ENCODE data around the gene TDRD10.
"Not testable (repeated sequence)": the region's sequence is repeated elsewhere in the genome, so short reads cannot be mapped to it uniquely, and the experiment has no call there.

Gene TDRD10

GRCh38 chr1:154481053-154481452 lies 21.0 kb upstream of the TDRD10 start:
- DNase-seq: no peak

- no peak for DNase-seq
Observed at GRCh38 chr1:154483941-154484803, 17.8 kb upstream of the TDRD10 start.

GRCh38 chr1:154485106-154485505 lies 16.9 kb upstream of the TDRD10 start:
- DNase-seq: no peak

GRCh38 chr1:154485910-154486496 lies 16.0 kb upstream of the TDRD10 start:
- DNase-seq: no peak

- not testable (repeated sequence) for DNase-seq
Observed at GRCh38 chr1:154486756-154487155, 15.3 kb upstream of the TDRD10 start.

- DNase-seq: no peak
Observed at GRCh38 chr1:154488922-154489321, 13.1 kb upstream of the TDRD10 start.

GRCh38 chr1:154489695-154490274 lies 12.2 kb upstream of the TDRD10 start:
- no peak for DNase-seq

GRCh38 chr1:154490317-154490716 lies 11.7 kb upstream of the TDRD10 start:
- no peak for DNase-seq

- DNase-seq: no peak
Observed at GRCh38 chr1:154492115-154492514, 9.9 kb upstream of the TDRD10 start.

GRCh38 chr1:154493276-154493675 lies 8.7 kb upstream of the TDRD10 start:
- no peak for DNase-seq

- no peak for DNase-seq
Observed at GRCh38 chr1:154495496-154496273, 6.3 kb upstream of the TDRD10 start.

GRCh38 chr1:154496383-154496782 lies 5.6 kb upstream of the TDRD10 start:
- no peak for DNase-seq

- no peak for DNase-seq
Observed at GRCh38 chr1:154497026-154497806, 4.8 kb upstream of the TDRD10 start.

- DNase-seq: no peak
Observed at GRCh38 chr1:154499446-154499845, 2.6 kb upstream of the TDRD10 start.

- DNase-seq: no peak
Observed at GRCh38 chr1:154500533-154500932, 1.5 kb upstream of the TDRD10 start.

- DNase-seq: no peak
Observed at GRCh38 chr1:154501423-154502065, 475 bp upstream of the TDRD10 start.

GRCh38 chr1:154502744-154503115 lies 711 bp downstream of the TDRD10 start:
- DNase-seq: no peak

GRCh38 chr1:154503898-154504297 lies 1.9 kb downstream of the TDRD10 start:
- DNase-seq: no peak

GRCh38 chr1:154512760-154513159 lies 10.7 kb downstream of the TDRD10 start:
- no peak for DNase-seq

GRCh38 chr1:154514066-154514553 lies 12.1 kb downstream of the TDRD10 start:
- no peak for DNase-seq

GRCh38 chr1:154517661-154518060 lies 15.6 kb downstream of the TDRD10 start:
- no peak for DNase-seq

- no peak for DNase-seq
Observed at GRCh38 chr1:154519591-154519991, 17.6 kb downstream of the TDRD10 start.
